NCI-H446 treated with DMSO at 0.1 percent for 48 hours (cell line): ENCODE results near the gene PIP5K1C.
"Not testable (repeated sequence)": the region's sequence is repeated elsewhere in the genome, so short reads cannot be mapped to it uniquely, and the experiment has no call there.

Experiments used
- DNase-seq: peaks from one replicate; lab custom pipeline; 2025; lab: John Stamatoyannopoulos, UW

The PIP5K1C gene

DNA sequence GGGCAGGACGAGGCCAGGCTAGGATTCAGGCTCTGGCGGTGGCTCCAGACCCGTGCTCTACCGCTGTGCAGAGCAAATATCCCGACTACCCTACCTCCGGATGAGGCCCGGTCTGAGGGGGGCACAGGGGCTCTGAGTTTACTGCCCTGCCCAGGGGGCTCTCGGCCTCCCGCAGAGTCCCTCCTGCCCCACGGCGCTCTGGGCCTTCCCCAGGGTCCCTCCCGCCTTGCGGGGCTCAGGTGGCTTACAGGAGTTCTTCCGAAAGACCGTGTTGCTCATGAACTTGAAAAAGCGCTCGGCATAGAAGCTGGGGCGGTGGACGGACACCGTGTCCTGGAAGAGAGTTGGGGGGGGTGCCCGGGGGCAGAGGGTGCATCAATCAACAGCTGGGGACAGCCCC, 54.5 kb downstream of the PIP5K1C start:
- DNase-seq, result no peak

DNA sequence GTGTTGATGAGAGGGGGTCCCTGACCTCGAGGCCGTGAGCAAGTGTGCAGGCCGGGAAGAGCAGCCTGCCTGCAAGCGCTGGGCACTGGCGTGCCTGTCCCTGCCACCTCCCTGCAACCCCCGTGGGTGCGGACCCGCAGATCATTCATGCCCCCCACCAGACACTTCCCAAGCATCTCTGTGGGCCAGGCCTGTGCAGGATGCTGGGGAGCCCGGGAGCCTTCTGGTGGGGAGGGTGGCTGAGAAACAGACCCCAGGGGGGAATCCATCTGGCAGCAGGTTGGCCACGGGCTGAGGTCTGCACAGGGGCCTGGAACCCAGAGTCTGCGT, 55.2 kb downstream of the PIP5K1C start:
- no peak for DNase-seq

DNA sequence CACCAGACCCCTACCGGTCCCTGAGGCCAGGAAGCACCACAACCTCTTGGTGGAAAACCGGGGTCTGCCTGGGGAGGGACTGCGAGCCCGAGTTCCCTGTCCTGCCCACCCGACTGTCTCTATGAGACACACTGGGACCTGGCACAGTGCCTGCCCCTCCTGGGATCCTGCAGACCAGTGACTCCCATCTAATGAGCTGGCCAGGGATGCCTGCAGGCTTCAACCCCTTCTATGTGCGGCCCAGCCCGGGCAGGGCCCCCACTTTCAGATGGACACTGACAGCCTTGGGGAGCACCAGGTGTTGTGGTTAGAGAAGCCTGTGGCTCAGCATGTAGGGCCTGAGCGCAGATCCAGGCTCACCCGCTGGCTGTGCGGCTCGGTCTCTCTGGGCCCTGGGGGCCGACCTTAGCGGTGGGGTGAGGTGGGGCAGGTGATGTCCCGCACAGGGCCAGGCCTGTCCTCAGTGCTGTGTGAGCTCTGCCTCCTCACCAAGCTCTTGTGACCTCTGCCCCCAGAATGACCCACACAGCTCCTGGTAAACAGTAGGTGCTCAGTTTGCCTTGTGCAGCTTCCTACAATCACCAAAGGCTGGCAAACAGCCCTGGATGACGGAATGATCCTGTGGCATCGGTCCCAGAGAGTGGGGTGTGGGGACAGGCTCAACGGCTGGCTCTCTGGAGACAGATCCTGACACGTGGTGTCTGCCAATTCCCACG, 55.8 kb downstream of the PIP5K1C start:
- peak; percentile 36 for DNase-seq

DNA sequence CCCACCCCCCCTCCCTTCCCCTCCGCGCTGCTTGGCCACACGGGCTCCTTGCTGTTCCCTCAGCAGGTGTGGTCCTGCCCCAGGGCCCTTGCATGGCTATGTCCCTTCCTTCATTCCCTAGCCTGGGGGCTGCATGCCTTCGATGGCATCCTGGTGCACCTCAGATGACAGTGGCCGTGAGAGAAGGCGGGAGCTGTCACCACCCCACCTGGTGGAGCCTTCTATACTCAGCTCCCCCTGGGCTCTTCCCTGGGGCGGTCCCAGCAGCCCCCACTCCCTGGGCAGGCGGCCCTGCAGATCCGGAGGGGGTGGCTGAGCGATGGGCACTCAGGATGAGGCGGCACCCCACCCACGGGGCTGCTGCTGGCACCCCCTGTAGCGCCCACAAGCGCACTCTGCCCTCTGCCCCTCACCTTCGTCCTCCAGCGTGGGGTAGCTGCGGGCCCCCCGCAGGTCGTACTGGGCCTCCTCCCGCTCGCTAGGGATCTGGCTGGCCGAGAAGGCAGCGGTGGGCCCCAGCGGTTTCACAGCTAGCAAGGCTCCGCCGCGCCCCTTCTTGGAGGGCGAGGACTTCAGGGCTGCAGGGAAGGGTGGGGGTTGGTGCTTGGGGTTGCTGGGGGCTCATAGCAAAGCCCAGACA, 56.5 kb downstream of the PIP5K1C start:
- no peak for DNase-seq

DNA sequence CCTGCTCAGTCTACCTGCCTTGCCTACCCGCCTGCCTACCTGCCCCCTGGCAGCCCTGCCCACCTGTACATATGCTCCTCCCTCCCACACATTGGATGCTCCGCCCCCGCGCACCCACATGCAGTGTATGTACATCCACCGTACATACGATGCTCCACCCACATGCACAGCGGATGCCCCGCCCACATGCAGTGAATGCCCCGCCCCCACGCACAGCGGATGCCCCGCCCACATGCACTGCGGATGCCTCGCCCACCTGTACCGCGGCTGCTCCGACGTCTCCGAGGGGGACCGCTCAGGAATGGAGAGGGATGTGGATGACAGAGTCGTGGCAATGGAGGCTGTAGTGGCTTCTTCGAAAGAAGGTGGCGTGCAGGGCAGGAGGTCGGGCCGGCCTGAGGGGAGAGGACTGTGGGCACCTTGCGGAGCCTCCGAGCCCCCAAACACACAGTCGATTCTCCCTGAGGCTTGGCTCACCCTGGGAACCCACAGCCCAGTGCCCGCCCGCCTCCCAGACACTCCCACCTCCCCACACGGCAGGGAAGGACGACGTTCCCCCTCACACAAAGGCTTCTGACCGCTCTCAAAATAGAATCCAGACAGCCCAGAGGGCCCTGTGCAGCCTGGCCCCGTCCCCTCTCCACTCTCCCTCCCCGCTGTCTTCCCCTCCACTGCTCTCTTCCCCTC, 57.1 kb downstream of the PIP5K1C start:
- DNase-seq, result no peak

DNA sequence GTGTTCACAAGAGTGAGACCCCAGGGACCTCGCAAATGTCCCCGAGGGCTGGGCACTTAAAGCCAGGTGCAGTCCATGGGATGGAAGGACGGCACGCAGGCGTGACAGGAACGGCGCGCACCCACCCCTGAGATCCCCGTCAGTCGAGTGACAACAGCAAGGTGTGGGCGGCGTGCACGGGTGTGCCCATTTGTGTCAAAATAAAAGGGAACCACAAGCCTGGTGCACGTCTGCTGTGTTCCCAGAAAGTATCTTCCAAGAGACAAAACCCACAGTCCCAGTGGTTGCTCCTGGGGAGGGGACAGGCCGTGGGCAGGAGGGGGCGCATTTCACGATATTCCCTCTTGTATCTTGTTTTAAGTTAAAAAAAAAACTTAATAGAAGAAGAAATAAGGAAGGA, 58.0 kb downstream of the PIP5K1C start:
- DNase-seq, result no peak

DNA sequence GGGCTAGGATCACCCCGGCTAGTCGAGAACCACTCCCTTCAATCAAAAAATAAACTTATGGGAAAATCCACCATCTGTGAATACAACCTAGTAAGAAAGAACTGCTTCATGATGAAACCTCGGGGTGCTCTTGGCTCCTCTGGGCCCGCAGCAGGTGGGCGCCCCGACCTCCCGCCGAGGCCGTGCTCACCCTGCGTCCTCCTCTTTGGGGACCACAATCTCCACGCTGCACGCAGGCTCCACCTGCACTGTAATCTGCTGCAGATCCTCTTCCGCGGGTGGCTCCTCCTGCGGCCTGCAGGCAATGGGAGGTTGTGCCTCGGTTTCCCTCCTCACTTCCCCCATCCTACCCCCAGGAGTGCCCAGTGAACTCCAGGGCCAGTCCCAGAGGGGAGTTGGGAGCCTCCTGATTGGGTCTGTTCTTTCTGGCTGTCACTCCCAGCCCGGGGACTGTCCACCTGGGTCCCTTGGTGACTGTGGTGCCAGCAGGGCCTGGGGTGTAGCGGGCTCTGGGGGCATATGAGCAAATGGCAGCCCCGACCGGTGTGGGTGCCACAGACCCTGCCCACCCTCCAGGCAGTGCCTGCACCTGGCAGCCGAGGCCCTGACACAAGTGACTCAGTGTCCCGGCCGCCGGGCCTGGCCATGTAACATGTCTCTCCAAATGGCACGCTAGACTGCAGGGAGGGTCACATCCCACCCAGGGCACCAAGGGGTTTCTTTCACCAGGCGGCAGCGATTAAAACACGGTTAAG, 58.6 kb downstream of the PIP5K1C start:
- DNase-seq, result no peak

DNA sequence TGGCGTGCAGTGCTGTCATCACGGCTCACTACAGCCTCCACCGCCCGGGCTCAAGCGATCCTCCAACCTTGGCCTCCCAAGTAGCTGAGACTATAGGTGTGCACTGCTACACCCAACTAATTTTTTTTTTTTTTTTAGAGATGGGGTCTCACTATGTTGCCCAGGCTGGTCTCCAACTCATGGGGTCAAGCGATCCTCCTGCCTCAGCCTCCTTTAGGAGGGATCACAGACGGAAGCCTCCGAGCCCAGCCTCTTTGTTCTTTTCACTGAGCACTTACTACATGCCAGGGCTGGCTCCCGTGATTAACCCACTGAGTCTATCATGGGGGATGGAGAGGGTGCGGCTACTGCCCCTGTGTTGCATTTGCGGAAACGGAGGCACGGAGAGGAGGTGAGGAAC, 60.8 kb downstream of the PIP5K1C start:
- DNase-seq, result no peak

DNA sequence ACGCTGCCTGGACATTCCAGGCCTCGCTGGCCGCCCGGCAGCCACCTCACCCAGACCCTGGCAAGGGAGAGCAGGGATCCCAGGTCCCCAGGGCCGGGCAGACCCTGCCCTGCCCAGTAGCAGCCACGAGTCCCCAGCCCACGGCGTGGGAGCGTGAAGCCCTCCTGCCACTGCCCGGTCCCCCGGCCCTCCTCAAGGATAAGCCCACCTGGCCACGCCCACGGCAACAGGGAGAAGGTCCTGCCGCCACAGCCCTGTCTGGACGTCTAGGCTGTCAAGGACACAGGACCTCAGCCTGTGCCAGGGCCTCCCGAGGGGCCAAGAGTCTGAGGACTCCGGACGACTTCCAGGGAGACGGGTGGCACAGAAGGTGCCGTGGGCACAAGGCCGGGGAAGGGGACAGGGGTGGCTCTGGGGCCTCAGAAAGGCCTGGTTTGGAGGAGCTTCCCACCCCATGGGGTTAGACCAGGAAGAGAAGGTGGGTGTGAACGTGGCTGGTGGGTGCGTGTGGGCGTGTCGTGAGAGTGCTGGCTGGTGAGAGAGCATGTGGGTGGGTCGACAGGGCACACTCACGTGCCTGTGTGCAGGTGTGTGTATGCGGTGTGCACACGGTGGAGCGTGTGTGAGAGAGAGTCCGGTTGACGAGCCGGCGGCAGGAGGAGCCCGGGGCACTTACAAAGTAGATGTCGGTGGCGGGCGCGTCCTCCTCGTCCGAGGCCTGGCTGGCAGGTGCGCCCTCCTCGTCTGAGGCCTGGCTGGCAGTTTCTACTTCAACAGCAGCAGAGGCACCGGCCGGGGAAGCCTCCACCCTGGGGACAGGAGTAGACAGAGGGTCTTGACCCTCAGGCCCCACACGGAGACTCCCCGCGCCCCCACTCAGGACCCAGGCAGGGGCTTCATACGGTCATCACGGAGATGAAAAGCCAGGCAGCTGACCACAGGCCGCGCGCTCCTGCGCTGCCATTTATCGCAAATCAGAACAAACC, 61.8 kb downstream of the PIP5K1C start:
- no peak for DNase-seq

DNA sequence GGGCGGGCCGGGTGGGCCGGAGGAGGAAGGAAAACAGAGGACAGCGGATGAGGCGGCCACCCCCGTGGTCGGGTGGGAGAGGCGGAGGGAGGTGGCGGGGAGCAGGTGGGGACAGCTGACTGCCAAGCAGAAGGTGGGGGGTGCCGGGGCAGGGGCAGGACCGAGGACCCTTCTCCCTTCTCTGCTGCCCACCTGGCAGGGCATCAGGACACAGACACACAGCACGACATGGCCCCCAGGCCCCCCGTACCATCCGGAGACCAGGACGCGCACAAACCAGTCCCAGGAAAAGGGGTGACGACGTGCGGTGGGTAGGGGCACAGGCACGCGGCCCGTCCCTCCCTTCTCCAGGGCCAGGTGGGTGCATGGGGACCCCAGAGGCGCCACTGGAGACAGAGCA, 62.6 kb downstream of the PIP5K1C start:
- no peak for DNase-seq

DNA sequence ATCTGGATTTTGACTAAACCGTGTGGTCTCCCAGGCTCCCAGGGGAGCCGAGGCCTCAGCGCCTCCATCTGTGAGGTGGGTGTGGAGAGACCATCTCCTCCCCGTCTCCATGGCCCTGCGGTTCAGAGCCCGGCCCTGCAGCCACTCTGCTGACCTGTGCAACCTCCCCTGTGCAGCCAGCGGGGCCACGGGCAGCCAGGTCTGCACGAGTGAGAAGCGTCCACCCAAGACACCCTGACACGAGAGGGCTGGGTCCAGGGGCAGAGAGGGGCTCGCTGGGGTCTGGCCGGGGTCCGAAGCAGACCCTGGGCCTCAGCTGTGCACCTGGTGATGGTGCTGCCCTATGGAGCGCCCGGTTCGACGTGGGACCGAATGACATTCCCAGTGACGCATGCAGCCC, 63.3 kb downstream of the PIP5K1C start:
- DNase-seq, result no peak

DNA sequence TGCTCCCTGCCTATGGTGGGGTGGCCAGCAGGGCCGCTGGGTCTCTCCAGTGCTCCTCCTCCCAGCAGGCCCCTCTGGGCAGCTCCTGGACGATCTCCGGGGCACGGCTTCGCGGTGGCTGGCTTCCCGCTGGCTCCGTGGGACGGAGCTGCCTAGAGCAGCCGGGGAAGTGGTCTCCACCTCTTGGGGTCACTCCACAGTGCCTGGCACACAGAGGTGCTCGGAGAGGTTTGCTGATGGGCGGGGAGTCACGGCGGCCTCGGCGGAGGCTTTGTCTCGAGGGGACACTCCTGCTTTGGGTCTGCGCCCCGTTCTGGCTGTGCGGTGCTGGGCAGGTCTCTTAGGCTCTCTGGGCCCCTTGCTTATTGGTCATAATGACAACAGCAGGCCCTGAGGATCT, 63.8 kb downstream of the PIP5K1C start:
- DNase-seq, result no peak

DNA sequence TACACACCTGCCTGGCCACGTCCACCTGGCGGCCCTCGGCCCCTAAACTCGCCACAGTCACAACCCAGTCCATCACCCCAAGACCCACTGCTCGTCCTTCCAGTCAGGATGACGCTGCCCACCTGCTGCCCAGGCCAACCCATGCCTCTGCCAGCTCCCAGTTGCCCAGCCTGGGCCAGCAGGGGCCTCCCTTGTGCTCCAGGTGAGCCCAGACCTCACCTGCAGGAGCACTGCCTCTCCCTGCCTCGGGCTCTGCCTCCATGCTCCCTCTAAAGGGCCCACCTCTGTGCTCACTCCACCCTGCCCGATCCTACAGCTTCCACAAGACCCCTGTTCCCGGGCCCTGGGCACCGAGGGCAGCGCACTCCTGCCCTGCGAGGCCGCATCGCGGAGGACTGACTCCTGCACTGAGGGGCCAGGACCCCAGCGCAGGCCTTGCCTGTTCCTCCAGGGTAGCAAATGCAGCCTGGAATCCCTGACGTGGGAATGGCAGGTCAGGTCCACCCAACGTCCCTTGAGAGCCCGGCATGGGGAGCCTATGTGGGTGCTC, 65.7 kb downstream of the PIP5K1C start:
- DNase-seq, result no peak

DNA sequence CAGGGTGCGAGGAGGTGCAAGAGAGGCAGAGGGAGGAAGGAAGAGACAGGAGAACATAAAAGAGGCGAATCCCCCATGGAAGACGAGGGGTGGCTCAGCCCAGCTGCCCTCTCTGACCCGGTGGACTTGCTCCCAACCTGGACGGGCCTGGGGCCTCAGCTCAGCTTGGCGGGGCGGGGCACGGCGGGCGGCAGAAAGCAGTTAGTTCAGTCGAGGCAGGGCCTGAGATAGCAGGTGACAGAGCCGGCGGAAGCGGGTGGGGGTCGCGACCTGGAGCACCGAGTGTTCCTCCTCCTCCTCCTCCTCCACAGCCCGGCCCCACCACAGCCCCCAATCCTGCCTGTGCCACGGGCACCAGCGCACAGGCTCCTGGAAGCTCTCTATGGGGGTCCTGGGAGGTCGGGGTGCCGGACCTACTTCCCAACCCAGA, 66.7 kb downstream of the PIP5K1C start:
- DNase-seq, result no peak

DNA sequence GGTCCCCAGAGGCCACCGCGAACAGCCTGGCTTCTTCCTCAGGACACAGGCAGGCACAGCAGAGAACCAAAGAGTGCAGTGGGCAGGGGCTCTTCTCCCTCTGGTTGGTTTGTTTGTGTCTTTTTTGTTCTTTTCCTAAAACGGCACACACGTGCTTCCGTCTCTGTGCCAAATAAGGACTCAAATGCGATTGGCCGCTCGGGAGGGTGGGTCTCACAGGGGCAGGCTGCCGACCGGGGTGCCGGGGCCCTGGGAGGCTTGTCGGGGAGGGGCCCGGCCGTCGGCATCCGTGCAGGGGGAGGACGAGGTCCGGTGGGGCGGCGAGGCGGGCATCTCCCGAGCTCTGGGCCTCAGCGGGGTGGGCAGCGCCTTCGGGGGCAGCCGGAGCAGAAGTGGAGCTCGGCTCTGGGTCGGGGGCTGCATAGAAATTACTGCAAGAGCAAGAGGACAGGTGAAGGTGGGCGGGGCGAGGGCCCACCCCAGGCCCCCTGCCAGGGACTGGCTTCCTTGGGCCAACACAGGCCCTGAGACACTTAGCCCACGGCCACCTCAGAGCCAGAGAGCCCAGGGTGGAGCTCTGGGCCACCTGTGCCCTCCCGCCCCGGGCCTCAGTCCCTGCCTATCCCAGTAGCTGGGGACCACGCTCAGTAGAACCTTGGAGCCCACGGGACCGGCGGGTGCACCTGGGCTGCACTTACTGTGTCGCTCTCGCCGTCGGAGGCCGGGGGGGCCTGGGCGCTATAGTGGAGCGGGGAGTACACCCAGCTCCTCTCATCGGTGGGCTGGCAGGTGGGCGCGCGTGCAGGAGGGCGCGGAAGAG, 67.3 kb downstream of the PIP5K1C start:
- no peak for DNase-seq

DNA sequence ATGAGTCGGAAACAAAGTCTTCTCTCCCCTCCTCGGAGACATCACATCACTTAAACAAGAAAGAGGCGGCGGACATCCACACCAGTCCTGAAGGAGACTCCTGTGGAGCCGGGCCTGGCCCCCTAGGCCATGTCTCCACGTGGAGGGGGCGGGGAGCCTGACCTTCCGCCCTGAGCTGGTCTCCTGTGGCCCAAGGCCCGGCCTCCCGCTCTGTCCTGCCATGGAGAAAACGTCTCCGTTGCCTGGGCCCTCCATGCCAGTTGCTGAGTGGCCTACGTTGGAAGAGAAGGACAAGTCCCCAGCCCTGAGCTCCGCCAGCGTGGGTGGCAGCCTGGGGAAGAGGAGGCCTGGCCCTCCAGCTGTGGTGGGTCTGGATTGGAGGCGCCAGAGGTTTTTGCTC, 68.2 kb downstream of the PIP5K1C start:
- no peak for DNase-seq

DNA sequence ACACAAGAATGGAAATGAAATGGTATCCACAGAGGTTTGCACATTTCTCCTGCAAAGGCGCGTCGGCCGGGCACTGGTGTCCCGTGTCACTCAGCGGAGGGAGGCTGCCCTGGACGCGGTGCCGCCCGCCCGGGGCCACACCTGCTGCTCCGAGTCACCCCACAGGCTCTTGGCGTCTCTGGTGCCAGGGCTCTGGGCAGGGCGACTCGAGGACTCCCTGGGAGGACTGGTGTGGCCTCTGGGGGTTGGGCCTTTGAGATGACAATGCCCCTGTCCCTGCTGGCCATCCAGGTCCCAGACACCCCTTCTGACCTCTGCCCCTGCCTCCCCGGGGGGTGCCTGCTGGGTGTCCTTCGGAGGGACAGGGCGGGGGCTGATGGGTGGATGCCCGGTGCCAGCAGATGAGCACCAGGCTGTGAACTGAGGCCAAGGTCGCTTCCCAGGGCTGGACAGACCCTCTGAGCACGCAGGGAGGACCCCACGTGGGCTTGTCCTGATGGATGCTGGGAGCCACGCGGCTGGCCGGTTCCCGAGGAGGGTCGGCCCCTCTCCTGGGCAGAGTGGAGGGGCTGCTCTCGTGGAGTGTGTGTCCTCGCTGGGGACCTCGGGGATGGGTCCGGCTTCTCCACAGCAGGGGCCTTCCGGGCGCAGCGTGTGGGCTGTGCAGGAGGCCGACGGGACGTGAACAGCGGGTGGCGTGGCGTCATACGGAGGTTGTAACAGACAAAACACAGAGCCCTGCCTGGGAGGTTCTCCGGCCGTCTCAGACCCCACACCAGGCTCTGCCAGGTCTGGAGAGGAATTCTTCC, 69.0 kb downstream of the PIP5K1C start:
- no peak for DNase-seq

DNA sequence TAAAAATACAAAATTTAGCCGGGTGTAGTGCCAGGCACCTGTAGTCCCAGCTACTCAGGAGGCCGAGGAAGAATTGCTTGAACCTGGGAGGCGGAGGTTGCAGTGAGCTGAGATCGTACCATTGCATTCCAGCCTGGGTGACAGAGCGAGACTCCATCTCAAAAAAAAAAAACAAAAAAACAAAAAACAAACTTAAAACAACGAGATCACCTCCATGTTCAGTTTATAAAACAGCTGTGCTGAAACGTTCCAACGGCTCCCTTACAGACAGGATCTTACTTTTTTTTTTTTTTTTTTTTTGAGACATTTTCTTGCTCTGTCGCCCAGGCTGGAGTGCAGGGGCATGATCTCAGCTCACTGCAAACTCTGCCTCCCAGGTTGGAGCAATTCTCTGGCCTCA, 71.5 kb downstream of the PIP5K1C start:
- not testable (repeated sequence) for DNase-seq

DNA sequence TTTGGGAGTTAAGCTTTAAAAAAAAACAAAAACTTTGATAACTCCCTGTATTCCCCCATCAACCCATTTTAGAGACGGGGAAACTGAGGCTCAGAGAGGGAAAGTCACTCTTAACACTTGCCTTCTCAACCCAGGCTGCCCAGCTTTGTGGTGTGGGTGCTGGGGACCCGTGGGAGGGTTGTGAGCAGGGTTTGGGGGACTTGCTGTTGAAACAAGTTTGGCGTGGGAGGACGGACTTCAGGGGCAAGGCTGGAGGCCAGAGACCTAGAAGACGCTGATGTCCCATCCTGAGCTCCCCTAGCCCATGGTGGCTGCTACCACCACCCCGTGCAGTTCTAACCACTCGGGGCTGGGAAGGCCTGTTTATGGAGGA, 72.9 kb downstream of the PIP5K1C start:
- DNase-seq, result no peak
